H4 (cell line): ENCODE results near the gene KCNK5. TPM values are rescaled to one million over a fixed set of nuclear protein-coding genes. Genes with fewer than 3 reads are reported as not detected.

Experiments used
- total RNA-seq: library from RNA; depleted of rRNA; stranded (reverse); fragments of >200 nt; shearing (Covaris generic); gene quantifications from 2 replicates; pipeline ENCODE4 v1.2.3, GENCODE V29; 2014; rRNA removed

Gene KCNK5
- total RNA-seq, 1 experiment from 2014 or later: 0.58 TPM

Other genes starting within 250 kb of the KCNK5 start
- not detected in 2 replicates for gene GLP1R, start 180.7 kb downstream of the KCNK5 start, total RNA-seq
- gene SAYSD1, start 114.3 kb downstream of the KCNK5 start, total RNA-seq: 15.0 and 27.4 TPM in 2 replicates
- gene KCNK17, start 84.9 kb upstream of the KCNK5 start, total RNA-seq: not detected in 2 replicates
- not detected in 2 replicates for gene KCNK16, start 93.2 kb upstream of the KCNK5 start, total RNA-seq